ENCODE measurements around the gene ADGRE2.
"Not testable (repeated sequence)": the region's sequence is repeated elsewhere in the genome, so short reads cannot be mapped to it uniquely, and the experiment has no call there.

The ADGRE2 gene

GRCh38 chr19:14778110-14778845, at the start of gene ADGRE2:
Gene ADGRE2 (minus strand): TSS chr19:14778560. CDS start chr19:14776756, 1,804 bp downstream.
- DNase-seq (ENCODE audit: low read depth), result not testable (repeated sequence)

DNA sequence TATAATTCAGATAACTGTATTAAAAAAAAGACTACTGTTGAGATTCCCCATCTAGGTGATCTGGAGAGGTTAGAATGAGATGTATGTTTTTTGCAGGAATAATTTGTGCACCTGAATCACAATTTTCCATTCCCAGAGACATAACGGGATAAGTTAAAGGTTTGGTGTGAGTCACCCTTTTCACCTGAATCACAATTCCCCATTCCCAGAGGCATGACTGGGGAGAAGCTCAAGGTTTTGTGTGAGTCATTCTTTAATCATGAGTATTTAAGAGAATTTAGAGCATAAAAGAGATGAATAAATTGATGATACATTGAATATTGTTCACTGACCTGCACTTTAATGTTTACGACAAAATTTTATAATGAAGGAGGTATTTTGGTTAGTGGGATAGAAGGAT, 47.6 kb upstream of the ADGRE2 start:
- DNase-seq (ENCODE audit: low read depth), result no peak

GRCh38 chr19:14821937-14822336, 43.6 kb upstream of the ADGRE2 start:
- DNase-seq (ENCODE audit: low read depth), result no peak

- no peak for DNase-seq (ENCODE audit: low read depth)
Observed at GRCh38 chr19:14818588-14818987, 40.2 kb upstream of the ADGRE2 start.

DNA sequence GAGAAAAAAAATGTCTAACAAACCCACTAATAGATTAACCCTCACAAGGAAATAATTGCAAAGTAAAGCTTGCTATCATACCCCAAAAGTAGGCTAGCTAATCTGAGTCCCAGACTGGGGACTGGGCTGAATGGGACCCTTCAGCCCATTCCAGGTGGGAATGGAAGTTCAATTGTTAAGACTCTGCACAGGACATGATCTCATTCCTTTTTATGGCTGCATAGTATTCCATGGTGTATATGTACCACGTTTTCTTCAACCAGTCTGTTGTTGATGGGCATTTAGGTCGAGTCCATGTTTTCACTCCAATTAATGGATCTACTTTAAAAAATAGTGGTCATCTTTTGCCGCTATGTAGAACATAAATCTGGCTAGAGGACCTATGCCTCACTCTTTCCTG, 38.7 kb upstream of the ADGRE2 start:
- DNase-seq (ENCODE audit: low read depth), result no peak

DNA sequence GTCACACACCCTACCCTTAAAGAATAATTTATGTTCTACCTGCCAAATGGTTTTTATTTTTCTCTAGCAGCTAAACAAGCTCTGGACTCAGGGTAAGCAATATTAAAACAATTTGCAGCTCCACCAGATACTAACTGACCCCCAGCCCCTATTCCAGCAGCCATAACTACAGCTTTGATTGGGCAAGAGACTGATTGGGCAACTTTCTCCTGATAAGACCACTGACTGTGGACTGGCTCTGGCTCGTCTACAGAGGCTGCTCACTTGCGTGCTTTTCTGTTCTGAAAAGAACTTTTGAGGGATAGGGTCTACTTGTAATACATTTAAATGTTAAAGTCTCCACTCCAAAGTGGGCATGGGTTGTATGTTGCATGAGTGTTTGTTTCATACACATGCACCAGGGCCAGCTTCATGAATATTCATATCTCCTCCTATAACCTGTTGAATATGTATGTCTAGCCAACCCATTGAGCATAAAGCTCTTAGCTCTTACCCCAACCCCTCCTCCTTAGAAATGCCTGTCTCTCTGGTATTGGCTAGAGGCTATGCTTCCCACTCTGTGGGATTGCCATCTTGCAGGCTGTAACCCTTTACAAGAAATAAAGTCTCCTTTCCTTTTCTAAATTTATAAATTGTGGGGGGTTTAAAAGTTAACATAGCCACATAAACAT, 36.8 kb upstream of the ADGRE2 start:
- no peak for DNase-seq (ENCODE audit: low read depth)

- no peak for DNase-seq (ENCODE audit: low read depth)
Observed at GRCh38 chr19:14809272-14810057, 31.1 kb upstream of the ADGRE2 start.

DNA sequence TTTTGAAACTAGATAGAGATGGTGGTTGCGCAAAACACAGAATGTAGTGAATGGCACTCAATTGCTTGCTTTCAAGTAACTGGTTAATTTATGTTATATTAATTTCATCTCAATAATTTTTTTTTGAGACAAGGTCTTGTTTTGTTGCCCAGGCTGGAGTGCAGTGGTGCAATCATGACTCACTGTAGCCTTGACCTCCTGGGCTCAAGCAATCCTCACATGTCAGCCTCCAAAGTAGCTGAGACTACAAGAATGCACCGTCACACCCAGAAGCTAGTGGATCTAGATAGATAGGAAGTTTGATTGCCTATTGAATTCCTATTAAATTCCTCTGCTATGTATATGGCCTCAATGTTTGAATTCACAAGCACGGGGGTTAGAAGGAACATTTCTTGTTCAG, 26.4 kb upstream of the ADGRE2 start:
- DNase-seq (ENCODE audit: low read depth), result no peak

GRCh38 chr19:14798760-14799159, 20.4 kb upstream of the ADGRE2 start:
- DNase-seq (ENCODE audit: low read depth), result no peak

GRCh38 chr19:14796021-14796420, 17.7 kb upstream of the ADGRE2 start:
- no peak for DNase-seq (ENCODE audit: low read depth)

- DNase-seq (ENCODE audit: low read depth), result no peak
Observed at GRCh38 chr19:14795078-14795721, 16.8 kb upstream of the ADGRE2 start.

DNA sequence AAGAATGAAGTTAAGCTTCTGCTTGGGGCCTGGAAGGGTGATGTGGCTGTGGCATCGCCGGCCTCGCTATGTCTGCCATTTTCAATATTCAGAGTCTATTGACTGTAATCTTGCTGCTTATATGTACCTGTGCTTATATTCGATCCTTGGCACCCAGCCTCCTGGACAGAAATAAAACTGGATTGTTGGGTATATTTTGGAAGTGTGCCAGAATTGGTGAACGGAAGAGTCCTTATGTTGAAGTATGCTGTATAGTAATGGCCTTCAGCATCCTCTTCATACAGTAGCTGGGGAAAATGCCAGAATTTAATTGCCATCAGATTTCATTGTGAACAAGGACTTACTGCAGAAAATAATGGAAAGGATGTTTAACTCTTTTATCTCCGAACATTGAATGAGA, 13.9 kb upstream of the ADGRE2 start:
- DNase-seq (ENCODE audit: low read depth), result not testable (repeated sequence)

- no peak for DNase-seq (ENCODE audit: low read depth)
Observed at GRCh38 chr19:14786421-14786851, 8.1 kb upstream of the ADGRE2 start.

DNA sequence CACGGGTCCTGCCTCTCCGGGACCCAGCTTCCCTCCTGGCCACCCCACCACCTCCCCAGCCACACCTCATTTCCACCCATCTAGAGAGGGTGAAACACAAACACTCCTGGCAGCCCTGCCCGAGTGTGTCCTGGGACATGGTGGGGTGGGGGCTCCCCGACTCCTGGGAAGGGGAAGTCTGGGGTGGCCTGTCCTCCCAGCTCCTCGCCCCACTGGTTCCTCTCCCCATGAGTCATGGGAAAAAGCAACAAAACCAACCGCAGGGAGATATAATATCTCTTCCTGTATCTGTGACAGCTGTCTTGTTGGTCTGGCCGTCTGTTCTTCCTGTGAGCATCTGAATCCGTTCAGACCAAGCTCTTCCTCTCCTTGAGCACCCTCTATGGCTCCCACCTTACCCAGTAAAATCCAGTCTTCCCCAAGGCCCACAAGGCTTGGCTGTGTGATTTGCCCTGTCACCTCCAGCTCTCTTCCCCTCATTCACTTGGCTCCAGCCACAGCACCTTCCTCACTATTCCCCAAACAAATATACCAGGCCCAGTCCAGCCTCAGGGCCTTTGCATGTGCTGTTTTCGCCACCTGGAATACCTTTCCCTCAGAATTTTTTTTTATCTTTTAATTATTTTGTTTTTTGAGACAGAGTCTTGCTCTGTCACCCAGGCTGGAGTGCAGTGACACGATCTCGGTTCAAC, 6.9 kb upstream of the ADGRE2 start:
- DNase-seq (ENCODE audit: low read depth), result not testable (repeated sequence)

DNA sequence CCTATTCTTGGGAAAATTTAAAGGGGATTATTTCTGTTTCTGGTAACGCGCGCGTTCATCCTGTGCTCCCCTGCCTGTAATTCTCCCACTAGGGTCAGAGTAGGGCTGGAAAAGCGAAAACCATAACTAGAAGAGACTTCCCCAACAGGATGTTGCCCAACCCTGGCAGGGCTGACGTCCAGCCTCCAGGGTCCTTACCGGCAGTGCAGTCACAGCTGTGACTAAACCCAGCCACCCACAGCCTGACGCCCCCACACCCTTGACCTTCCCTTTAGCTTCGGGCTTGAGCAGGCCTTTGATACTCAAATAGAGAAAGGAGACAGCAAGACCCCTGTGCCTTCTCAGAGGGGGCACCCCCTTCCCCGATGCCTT, 6.4 kb upstream of the ADGRE2 start:
- not testable (repeated sequence) for DNase-seq (ENCODE audit: low read depth)

GRCh38 chr19:14783410-14783998, 5.1 kb upstream of the ADGRE2 start:
- not testable (repeated sequence) for DNase-seq (ENCODE audit: low read depth)

DNA sequence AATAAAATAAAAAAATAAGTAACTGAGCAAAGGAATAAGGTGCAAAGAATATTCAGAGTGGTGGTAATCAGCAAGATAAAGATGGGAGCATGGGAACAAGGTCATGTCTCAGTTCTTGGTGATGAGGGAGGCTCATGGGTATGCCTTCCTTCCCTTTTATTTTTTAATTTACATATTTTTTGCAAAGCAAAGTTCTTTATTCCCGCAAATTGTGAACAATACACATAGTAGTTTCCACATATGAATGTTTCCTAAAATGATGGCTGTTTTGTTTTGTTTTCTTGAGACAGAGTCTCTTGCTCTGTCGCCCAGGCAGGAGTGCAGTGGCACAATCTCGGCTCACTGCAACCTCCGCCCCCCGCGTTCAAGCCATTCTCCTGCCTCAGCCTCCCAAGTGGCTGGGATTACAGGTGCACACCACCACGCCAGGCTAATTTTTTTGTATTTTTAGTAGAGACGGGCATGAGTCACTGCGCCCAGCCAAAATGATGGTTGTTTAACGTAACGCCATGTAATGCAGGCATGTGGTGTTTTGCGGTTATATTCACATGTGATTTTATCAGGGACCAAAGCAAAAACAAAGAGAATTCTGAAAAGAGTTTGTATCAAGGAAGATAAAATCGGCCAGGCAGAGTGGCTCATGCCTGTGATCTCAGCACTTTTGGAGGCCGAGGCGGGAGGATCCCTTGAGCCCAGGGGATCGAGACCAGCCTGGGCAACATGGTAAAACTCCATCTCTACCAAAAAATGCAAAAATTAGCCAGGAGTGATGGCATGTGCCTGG, 4.5 kb upstream of the ADGRE2 start:
- no peak for DNase-seq (ENCODE audit: low read depth)

GRCh38 chr19:14781713-14782536, 3.6 kb upstream of the ADGRE2 start:
- DNase-seq (ENCODE audit: low read depth), result not testable (repeated sequence)

DNA sequence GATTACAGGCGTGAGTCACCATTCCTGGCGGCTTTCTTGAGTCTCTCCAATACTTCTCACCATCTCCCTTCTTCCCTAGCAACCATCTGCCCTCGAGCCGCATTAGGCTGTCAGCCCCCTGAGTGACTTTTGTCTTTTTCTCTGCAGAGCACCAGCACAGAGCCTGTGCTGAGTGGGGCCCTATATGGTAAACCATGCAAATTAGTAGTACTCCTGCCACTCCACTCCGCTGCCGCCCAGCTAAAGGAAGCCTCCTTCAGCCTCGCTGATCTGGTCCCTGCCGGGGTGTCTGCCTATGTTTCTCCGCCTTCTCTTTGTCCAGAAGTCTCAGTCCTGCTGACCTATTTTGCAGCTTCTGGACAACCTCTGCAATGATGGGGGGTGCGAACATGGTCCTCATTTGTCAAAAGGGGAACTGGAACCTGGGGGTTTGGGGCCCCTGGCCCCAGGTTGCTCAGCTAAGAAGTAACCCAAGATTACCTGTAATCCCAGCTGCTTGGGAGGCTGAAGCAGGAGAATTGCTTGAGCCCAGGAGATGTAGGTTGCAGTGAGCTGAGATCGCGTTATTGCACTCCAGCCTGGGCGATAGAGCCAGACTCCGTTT, 2.4 kb upstream of the ADGRE2 start:
- DNase-seq (ENCODE audit: low read depth), result not testable (repeated sequence)
